VCaP (cell line): Measurements from ENCODE around the gene STRN3.
"Not testable (repeated sequence)": the region's sequence is repeated elsewhere in the genome, so short reads cannot be mapped to it uniquely, and the experiment has no call there.

ENCODE experiments used
- H3K27ac ChIP-seq: fragments of 450-650 bp; 2 replicates; pipeline ENCODE4 v1.5.1; 2017
- TF ChIP-seq, protein P1 (sequence below): fragments of 450-650 bp; conservative IDR thresholded peaks from 2 replicates; pipeline ENCODE4 v1.5.1; 2017; ENCODE audit warnings: mild to moderate bottlenecking, moderate library complexity

The STRN3 gene

DNA sequence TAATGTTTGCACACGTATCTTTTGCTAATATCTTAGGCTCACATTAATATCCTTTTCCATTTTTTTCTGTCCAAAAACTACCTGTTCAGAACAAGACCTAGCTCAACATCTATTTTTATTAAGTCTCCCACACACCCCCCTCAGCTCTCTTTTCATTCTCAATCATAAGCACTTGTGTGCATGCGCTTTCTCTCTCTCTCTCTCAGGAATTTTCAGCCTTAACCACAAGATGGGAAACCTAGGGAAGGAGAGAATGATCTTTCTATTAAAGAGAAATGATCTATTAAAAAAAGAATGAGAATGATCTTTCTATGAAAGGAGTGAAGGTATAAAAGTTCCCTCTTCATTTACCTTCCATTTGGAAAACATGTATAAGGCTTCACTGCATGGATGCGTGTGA lies 40.4 kb downstream of the STRN3 start:
- TF ChIP-seq, protein P1, sequence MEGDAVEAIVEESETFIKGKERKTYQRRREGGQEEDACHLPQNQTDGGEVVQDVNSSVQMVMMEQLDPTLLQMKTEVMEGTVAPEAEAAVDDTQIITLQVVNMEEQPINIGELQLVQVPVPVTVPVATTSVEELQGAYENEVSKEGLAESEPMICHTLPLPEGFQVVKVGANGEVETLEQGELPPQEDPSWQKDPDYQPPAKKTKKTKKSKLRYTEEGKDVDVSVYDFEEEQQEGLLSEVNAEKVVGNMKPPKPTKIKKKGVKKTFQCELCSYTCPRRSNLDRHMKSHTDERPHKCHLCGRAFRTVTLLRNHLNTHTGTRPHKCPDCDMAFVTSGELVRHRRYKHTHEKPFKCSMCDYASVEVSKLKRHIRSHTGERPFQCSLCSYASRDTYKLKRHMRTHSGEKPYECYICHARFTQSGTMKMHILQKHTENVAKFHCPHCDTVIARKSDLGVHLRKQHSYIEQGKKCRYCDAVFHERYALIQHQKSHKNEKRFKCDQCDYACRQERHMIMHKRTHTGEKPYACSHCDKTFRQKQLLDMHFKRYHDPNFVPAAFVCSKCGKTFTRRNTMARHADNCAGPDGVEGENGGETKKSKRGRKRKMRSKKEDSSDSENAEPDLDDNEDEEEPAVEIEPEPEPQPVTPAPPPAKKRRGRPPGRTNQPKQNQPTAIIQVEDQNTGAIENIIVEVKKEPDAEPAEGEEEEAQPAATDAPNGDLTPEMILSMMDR = no peak
- no peak overlapping the region for H3K27ac ChIP-seq

DNA sequence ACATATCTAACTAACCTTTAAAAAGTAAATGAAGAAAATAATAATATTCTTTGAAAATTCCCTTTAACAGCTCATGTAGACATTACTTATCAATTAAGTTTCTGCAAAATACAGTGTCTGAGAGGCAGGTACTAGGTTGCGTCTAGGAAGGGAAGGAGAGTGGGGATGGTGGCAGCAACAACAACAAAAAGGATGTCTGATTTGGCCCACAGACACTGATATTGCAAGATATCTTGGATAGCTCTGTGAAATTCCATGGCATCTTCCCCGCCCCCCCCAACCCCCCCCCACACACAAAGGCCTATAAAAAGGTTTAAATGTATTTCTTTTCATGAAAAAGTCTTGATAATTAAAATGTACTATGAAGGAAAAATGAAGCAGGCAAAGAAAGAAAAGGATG lies 42.3 kb downstream of the STRN3 start:
- TF ChIP-seq, protein P1 = no peak
- no peak overlapping the region for H3K27ac ChIP-seq

DNA sequence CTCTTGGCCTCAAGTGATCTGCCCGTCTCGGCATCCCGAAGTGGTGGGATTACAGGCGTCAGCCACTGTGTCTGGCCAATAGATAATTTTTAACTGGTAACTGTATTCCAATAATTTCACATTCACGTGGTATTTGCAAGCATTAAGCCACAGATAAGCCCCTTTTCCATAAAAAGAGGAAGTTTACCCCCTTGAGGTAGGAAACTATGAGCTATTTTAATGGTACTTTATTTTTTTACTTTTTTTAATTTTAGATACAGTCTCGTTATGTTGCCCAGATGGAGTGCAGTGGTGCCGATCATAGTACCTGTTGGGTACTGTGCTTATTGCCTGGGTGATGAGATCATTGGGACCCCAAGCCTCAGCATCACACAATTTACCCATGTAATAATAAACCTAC lies 43.6 kb downstream of the STRN3 start:
- H3K27ac ChIP-seq = no peak overlapping the region
- TF ChIP-seq, protein P1 = no peak

DNA sequence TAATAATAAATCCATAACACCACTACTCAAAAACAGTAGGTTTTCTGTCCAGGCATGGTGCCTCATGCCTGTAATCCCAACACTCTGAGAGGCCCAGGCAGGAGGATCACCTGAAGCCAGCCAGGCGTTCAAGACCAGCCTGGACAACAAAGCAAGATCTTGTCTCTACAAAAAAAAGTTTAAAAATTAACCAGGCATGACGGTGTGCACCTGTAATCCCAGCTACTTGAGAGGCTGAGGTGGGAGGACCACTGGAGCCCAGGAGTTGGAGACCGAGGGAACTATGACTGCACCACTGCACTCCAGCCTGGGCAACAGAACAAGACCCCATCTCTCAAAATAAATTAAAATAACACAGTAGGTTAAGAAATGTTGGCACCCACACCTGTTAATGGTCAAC lies 45.2 kb downstream of the STRN3 start:
- no peak overlapping the region for H3K27ac ChIP-seq
- TF ChIP-seq, protein P1 = no peak

DNA sequence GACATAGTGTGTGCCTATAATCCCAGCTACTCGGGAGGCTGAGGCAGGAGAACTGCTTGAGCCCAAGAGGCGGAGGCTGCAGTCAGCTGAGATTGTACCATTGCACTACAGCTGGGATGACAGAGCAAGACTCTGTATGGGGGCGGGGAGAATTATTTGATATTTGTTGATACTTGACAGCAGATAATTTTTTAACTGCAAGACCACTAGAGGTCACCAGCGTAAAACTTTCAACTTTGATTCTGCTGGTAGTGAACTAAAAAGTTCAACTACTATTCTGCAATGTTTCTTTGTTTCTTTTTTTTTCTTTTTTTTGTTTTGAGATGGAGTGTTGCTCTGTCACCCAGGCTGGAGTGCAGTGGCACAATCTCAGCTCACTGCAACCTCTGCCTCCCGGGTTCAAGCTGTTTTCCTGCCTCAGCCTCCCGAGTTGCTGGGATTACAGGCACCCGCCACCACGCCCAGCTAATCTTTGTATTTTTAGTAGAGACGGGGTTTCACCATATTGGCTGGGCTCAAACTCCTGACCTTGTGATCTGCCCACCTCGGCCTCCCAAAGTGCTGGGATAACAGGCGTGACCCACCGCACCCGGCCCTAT lies 46.0 kb downstream of the STRN3 start:
- TF ChIP-seq, protein P1 = peak; percentile 83
- not testable (repeated sequence) for H3K27ac ChIP-seq

DNA sequence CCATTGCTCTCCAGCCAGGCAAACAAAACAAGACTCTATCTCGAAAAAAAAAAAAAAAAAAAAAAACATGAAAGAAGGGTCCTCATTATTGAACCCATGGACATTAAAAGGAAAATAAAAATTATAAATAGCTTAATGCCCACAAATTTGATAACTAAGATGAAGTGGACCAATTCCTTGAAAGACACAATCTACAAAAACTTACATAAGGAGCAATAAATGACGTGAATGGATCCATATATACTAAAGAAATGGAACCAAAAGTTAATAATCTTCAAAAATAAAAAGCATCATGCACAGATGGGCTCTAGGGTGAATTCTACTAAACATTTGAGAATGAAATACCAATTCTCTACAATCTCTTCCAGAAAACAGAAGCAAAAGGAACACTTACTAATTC lies 48.4 kb downstream of the STRN3 start:
- TF ChIP-seq, protein P1 = no peak
- H3K27ac ChIP-seq = no peak overlapping the region

DNA sequence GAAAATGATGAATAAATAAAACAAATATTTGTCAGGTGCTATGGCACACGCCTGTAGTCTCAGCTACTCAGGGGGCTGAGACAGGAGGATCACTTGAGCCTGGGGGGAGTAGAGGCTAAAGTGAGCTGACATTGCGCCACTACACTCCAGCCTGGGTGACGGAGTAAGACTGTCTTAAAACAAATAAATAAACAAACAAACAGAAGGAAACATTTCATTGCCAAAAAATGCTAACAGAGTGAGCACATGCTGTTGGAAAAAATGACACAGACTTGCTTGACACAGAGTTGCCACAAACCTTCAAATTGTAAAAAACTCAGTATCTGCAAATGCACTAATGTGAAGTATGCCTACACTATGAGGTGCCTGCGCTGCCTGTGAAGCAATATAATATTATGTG lies 51.6 kb downstream of the STRN3 start:
- TF ChIP-seq, protein P1 = no peak

More for the DNA sequence above, 51.6 kb downstream of the STRN3 start:
- H3K27ac ChIP-seq = no peak overlapping the region
